Neural crest cell (in vitro differentiated cells): Measurements from ENCODE around the gene DAAM1. TPM values are rescaled to one million over a fixed set of nuclear protein-coding genes. Genes with fewer than 3 reads are reported as not detected.

Experiments used
- DNase-seq: peaks from one replicate; pipeline ENCODE4 v3.0.0; 2021; ENCODE audit warnings: low read depth, mixed read lengths, low spot score
- H3K27ac Mint-ChIP-seq: one replicate; pipeline ENCODE4 v1.8.0; 2021; ENCODE audit warnings: mild to moderate bottlenecking, mixed read lengths; ENCODE audit not compliant: unreplicated experiment
- H3K27me3 Mint-ChIP-seq: 2 replicates; pipeline ENCODE4 v1.8.0; 2021; ENCODE audit warnings: low read depth, mild to moderate bottlenecking, mixed read lengths
- H3K36me3 Mint-ChIP-seq: 2 replicates; pipeline ENCODE4 v1.8.0; 2021; ENCODE audit warnings: low read depth, mild to moderate bottlenecking, mixed read lengths
- H3K4me1 Mint-ChIP-seq: 2 replicates; pipeline ENCODE4 v1.8.0; 2021; ENCODE audit warnings: mixed read lengths
- H3K4me3 Mint-ChIP-seq: one replicate; pipeline ENCODE4 v1.8.0; 2021; ENCODE audit warnings: mild to moderate bottlenecking, mixed read lengths
- H3K9me3 Mint-ChIP-seq: 2 replicates; pipeline ENCODE4 v1.8.0; 2021; ENCODE audit warnings: mixed read lengths
- total RNA-seq: library from RNA; stranded (reverse); gene quantifications from 2 replicates; pipeline ENCODE4 v1.2.1, GENCODE V29; 2021
- TF ChIP-seq, protein P1 (sequence below): fragments of 200-600 bp; sonication (generic); conservative IDR thresholded peaks from 2 replicates; pipeline ENCODE4 v1.5.0; 2021; ENCODE audit warnings: antibody characterized with exemption, mild to moderate bottlenecking

The DAAM1 gene
- total RNA-seq, 1 donor from 2014 or later = 47.2 TPM

DNA sequence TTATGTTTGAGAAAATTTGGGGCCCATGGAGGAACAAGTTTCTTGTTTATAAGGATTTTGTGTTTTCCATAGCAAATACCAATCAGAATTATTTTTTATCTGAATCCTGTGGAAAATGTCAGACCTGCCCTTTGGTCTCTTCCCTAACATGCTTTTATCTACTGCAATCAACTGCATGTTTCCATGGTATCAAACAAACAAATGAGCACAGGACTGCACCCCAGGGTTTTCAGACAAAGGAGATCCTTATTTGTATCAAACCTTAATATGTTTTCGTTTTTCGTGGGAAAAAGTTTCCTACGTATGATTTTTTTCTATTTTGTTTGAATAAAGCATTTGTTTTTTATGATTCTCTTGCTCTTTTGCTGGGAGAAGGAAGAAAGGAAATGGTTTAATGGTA lies 185.6 kb downstream of the DAAM1 start:
- H3K4me3 Mint-ChIP-seq = no peak overlapping the region
- no peaks in the 10 kb centered on the region for H3K27me3 Mint-ChIP-seq
- H3K36me3 Mint-ChIP-seq = peaks cover 8% of the 10 kb centered on the region
- TF ChIP-seq, protein P1, sequence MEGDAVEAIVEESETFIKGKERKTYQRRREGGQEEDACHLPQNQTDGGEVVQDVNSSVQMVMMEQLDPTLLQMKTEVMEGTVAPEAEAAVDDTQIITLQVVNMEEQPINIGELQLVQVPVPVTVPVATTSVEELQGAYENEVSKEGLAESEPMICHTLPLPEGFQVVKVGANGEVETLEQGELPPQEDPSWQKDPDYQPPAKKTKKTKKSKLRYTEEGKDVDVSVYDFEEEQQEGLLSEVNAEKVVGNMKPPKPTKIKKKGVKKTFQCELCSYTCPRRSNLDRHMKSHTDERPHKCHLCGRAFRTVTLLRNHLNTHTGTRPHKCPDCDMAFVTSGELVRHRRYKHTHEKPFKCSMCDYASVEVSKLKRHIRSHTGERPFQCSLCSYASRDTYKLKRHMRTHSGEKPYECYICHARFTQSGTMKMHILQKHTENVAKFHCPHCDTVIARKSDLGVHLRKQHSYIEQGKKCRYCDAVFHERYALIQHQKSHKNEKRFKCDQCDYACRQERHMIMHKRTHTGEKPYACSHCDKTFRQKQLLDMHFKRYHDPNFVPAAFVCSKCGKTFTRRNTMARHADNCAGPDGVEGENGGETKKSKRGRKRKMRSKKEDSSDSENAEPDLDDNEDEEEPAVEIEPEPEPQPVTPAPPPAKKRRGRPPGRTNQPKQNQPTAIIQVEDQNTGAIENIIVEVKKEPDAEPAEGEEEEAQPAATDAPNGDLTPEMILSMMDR = no peak
- peaks cover 16% of the 10 kb centered on the region for H3K4me1 Mint-ChIP-seq
- H3K27ac Mint-ChIP-seq = no peak overlapping the region
- peaks cover 4% of the 10 kb centered on the region for H3K9me3 Mint-ChIP-seq
- no peak for DNase-seq

DNA sequence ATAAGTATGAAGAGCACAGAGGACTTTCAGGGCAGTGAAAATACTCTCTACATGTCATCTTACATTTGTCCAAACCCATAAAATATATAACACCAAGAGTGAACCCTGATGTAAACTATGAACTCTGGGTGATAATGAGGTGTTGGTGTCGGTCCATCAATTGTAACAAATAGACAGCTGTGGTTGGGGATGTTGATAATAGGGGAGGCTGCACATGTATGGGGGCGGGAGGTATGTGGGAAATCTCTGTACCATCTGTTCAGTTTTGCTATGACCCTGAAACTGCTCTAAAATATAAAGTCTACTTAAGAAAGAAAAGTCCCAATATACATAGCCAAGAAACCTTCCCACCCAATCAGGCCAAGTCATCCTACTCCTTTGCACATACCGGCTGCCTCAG lies 188.2 kb downstream of the DAAM1 start:
- H3K4me1 Mint-ChIP-seq = peaks cover 16% of the 10 kb centered on the region
- H3K27ac Mint-ChIP-seq = no peak overlapping the region
- peaks cover 4% of the 10 kb centered on the region for H3K9me3 Mint-ChIP-seq
- TF ChIP-seq, protein P1 = no peak
- H3K4me3 Mint-ChIP-seq = no peak overlapping the region
- no peaks in the 10 kb centered on the region for H3K27me3 Mint-ChIP-seq
- H3K36me3 Mint-ChIP-seq = peaks cover 7% of the 10 kb centered on the region
- no peak for DNase-seq

DNA sequence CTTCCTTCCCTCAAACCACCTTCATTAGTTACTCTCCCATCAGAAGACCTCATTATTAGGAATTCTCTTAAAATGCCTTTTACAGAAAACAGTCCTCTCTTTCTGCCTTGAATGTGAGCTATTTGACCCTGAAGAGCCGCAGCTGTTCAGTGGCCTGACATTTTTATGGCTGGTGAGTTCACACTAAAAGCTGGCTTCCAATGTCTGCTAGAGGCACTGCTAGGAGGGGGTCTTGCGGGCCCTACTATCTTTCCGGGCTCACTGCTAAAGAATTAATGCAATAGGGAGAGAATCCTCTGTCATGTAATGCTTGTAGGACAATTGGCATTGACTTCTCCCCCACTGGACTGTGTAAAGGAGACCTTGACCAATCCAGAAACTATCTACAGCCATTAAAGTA lies 189.0 kb downstream of the DAAM1 start:
- Mint-ChIP-seq H3K27ac (no peak overlapping the region), H3K4me3 (no peak overlapping the region), H3K27me3 (no peaks in the 10 kb centered on the region), H3K36me3 (peaks cover 8% of the 10 kb centered on the region), H3K9me3 (peaks cover 7% of the 10 kb centered on the region), H3K4me1 (peaks cover 16% of the 10 kb centered on the region)
- no peak for DNase-seq
- TF ChIP-seq, protein P1 = no peak

DNA sequence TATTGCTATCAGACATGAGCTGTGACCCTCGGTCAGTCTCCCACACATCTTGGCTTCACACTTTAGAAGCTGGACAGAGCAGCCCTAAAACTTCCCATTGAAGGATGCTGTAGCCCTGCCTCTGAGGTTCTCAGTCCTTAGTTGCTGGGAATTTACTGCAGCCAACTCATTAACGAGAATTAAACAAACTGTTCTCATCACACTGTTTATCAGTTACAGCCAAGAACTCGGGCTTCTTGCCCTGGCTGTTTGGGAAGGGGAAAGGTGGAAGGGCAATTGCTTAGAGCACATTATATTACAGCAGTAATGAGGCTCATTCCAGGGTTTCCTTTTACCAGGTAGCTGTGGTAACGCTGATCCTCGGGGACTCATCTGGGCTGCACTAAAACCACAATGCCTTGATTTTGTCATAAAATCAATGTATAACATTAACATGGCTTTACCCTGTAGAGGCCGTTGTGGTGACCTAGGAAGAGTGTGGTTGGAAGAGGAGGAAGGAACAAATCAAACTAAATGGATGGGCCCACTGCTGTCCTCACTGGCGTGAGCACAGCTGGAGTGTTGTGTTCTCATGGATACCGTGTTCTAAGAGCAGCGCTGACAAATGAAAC lies 189.6 kb downstream of the DAAM1 start:
- Mint-ChIP-seq H3K9me3 (peaks cover 10% of the 10 kb centered on the region), H3K4me3 (no peak overlapping the region), H3K36me3 (peaks cover 11% of the 10 kb centered on the region), H3K27me3 (no peaks in the 10 kb centered on the region), H3K27ac (no peak overlapping the region), H3K4me1 (peaks cover 16% of the 10 kb centered on the region)
- TF ChIP-seq, protein P1 = no peak
- no peak for DNase-seq

DNA sequence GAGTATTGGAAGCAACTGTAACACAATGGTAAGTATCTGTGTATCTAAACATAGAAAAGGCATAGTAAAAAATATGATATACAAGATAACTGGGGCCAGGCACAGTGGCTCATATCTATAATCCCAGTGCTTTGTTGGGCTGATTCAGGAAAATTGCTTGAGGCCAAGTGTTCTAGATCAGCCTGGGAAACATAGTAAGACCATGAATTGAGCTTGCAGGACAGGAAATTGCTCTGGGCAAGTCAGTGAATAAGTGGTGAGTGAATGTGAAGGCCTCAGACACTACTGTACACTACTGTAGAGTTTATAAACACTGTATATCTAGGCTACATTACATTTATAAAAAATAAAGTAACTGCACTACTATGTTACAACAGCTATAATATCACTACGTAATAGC lies 201.5 kb downstream of the DAAM1 start:
- Mint-ChIP-seq H3K4me1 (no peaks in the 10 kb centered on the region), H3K4me3 (no peak overlapping the region)

More for the DNA sequence above, 201.5 kb downstream of the DAAM1 start:
- peaks cover 10% of the 10 kb centered on the region for H3K9me3 Mint-ChIP-seq
- no peaks in the 10 kb centered on the region for H3K27me3 Mint-ChIP-seq
- TF ChIP-seq, protein P1 = no peak
- no peak for DNase-seq
- H3K27ac Mint-ChIP-seq = no peak overlapping the region
- H3K36me3 Mint-ChIP-seq = peaks cover 8% of the 10 kb centered on the region
